Measurements from ENCODE around the gene WIPF3.
"Not testable (repeated sequence)": the region's sequence is repeated elsewhere in the genome, so short reads cannot be mapped to it uniquely, and the experiment has no call there.

WIPF3 gene

DNA sequence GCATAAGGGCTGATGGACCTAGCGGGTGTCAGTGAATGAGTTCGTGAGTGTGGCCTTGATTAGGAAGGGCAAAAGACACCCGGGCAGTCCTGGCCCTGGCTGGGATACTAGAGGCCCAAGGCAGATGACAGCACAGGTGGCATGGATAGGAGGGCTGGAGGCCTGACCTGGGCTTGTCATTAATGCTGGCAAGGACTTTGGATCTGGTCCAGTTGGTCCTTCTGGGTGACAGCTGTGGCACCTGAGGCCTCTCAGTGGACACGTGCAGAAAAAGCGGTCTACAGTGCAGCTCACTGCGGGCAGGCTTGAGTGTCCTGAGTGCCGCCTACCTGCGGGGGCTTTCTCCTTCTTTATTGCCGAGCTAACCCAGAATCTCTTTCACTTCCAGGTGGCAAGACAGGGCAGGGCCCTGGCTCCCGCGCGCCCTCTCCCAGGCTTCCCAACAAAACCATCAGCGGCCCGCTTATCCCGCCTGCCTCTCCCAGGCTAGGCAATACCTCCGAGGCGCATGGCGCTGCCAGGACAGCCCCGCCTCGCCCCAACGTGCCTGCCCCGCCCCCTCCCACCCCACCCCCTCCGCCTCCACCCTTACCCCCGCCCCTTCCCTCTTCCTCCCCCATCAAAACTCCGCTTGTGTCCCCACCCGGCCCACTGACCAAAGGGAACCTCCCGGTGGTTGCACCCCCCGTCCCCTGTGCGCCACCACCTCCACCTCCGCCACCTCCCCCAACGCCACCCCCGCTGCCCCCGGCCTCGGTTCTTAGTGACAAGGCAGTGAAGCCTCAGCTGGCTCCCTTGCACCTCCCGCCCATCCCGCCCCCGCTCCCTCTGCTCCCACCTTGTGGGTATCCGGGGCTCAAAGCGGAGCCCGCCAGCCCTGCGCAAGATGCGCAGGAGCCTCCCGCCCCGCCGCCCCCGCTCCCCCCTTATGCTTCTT lies 77.4 kb downstream of the WIPF3 start:
- FAIRE-seq, result no peak

DNA sequence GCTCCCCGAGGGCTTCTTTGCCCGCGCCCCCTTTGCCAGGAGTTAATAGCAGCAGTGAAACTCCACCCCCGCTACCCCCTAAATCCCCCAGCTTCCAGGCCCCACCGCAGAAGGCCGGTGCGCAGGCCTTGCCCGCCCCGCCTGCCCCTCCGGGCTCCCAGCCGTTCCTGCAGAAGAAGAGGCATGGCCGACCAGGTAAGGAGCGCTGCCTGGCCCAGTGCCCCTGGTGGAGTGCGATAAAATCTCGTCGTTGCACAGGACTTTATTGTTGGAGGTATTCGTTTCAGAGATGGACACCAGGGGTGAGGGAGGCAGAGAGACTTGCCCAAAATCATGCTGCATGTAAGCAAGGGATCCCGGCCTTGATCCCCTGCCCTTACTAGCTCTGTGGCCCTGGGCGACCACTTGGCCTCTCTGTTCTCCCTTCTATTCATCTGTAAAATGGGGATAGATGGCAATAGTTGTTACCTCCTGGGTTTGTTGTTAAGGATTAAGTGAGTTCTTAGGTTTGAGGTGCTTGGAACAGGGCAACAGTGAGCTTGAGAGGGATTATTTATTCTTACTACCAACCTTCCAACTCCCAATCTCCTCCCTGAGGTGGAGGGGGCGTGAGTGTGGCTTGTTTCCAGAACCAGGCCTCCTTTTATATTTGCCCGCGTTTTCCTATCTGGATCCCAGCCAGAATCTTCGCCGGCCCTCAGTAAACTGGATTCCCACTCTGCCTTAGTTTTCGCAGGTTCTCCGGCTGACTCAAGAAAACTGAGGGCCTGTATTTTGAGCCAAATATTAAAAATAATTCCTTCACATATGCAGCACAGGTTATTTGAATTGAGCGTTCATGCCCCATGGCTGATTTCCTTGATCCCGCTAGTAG lies 78.3 kb downstream of the WIPF3 start:
- FAIRE-seq, result no peak

- FAIRE-seq, result no peak
Measured at GRCh38 chr7:29885626-29886025, 79.3 kb downstream of the WIPF3 start.

- FAIRE-seq, result no peak
Measured at GRCh38 chr7:29886827-29887226, 80.5 kb downstream of the WIPF3 start.

GRCh38 chr7:29888006-29888405 lies 81.7 kb downstream of the WIPF3 start:
- FAIRE-seq, result no peak

DNA sequence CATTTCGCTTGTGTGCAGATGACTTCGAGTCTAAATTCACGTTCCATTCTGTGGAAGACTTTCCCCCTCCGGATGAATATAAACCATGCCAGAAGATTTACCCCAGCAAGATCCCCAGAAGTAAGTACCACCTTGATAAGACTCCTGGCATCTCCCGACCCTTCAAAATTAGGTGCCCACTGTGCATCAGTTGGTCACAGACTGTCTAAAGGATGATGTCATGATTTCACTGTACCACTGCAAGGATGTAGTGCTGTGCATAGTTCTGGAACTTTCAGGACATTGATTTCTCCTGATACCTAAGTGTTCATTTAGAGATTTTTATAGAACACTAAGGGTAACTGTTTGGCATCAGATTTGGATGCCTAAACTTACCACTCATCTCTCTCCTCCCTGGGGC lies 83.0 kb downstream of the WIPF3 start:
- no peak for FAIRE-seq

DNA sequence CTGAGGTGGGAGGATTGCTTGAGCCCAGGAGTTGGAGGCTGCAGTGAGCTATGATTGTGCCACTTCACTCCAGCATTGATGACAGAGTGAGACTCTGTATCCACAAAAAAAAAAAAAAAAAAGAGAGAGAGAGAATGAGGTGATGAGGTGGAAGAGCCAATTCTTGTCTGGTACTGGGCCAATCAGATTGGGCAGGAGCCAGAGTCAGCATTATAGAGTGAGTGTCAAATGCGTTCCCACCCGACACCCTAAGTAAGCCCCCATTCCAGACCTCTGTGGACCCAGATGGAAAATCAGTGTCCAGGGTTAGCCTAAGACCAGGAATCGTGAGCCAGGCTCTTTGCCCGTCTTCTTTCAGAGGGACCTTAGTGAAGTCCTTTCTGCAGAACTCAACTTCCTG lies 83.9 kb downstream of the WIPF3 start:
- no peak for FAIRE-seq

- FAIRE-seq, result not testable (repeated sequence)
Measured at GRCh38 chr7:29890786-29891185, 84.5 kb downstream of the WIPF3 start.

- FAIRE-seq, result no peak
Measured at GRCh38 chr7:29891766-29892165, 85.5 kb downstream of the WIPF3 start.

DNA sequence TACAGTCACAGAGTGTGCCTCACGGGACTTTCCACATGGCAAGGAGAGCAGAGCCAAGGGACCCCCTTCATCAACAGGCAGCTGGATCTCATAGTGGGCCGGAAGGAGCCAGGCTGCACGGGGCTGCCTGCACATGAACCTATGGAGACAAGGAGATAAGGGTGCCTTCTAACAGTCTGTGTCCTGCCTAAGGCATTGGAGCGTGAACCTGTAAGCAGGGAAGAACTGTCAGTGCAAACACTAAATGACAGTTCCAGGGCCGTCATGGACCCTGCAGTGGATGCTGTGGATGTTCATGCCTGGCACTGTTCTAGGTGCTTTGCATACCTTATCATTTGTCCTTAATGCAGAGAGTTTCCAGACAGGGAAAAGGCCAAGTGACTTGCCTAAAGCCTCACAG lies 85.9 kb downstream of the WIPF3 start:
- no peak for FAIRE-seq

- no peak for FAIRE-seq
Measured at GRCh38 chr7:29893351-29893965, 87.2 kb downstream of the WIPF3 start.

GRCh38 chr7:29894256-29894655 lies 87.9 kb downstream of the WIPF3 start:
- FAIRE-seq, result no peak

- no peak for FAIRE-seq
Measured at GRCh38 chr7:29895559-29895958, 89.3 kb downstream of the WIPF3 start.

- FAIRE-seq, result no peak
Measured at GRCh38 chr7:29896685-29897411, 90.5 kb downstream of the WIPF3 start.

GRCh38 chr7:29898301-29898700 lies 92.0 kb downstream of the WIPF3 start:
- no peak for FAIRE-seq

- FAIRE-seq, result no peak
Measured at GRCh38 chr7:29900745-29901144, 94.4 kb downstream of the WIPF3 start.

DNA sequence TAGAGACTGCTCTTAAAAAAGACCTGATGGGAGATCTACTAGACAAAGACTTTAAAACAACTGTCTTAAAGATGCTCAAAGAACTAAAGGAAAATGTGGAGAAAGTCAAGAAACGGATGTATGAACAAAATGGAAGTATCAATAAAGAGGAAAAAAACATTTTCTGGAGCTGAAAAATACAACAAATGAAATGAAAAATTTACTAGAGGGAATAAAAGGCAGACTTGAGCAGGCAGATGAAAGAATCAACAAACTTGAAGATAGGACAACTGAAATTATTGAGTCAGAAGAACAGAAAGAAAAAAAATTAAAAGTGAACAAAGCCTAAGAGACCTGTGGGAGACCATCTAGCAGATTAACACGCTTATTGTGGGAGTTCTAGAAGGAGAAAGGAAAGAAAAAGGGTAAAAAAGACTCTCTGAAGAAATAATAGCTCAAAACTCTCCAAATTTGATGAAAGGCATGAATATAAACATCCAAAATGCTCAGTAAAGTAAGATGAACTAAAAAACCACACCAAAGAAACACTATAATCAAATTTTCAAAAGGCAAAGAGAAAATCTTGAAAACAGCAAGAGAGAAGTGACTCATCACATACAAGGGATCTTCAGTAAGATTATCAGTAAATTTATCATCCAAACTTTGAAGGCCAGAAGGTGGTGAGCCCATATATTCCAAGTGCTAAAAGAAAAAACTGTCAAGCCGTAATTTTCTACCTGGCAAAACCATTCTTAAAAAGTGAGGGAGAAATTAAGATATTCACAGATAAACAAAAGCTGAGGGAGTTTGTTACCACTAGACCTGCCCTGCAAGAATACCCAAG lies 100.1 kb downstream of the WIPF3 start:
- no peak for FAIRE-seq

GRCh38 chr7:29914180-29914579 lies 107.9 kb downstream of the WIPF3 start:
- no peak for FAIRE-seq

DNA sequence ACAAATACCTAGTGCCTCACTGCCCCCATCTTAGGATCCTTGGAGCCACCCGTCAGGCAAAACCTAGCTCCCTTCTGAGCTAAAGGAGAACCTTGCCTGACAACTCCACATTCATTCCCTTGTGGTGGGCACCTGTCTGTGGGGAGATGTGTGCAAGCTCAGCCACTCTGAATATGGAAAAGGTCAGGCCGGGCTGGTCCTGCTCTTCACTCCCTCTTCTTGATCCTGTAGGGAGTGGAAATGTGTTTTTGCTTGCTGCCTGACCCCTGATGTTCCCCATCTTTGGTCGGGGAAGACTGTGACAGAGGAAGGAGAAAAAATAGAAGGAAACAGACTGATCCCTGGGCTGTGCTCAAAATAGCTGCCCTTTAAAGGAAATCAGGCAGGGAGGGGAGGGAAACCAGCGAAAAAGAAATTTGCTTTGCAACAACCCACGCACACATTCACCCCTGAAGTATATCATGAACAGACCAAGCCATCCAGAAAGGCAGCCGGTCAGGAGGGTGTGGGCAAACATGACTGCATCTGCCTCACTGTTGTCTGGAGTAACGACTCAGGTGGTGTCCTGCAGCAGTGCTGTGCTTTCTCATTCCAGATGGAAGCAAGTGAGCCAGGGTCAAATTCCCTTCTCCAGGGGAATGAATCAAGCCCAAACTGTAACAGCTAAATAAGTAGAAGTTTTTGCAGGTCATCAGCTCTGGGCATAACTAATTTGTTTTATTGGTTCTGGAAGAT lies 109.3 kb downstream of the WIPF3 start:
- FAIRE-seq, result peak; percentile 33

DNA sequence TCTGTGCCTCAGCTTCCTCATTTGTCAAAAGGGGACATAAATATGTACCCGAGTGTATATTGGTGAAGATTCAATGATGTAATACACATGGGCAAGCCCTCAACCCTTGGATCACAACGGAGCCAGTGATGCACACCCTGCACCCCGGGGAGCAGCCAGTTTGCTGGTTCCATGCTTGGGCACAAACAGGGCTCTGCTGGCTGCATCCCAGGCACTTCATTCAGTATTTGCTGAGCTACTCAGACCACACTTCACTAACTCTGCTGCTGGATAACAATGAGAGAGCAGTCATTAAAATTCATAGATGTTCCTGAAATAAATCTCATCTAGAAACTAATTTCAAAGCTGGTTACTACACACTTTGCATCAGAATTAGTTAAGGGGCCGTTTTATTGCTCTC lies 111.3 kb downstream of the WIPF3 start:
- no peak for FAIRE-seq

- no peak for FAIRE-seq
Measured at GRCh38 chr7:29918850-29919249, 112.5 kb downstream of the WIPF3 start.

All from islet of Langerhans (tissue), 1 donor.